K562 (cell line): ENCODE measurements around the gene SGIP1. TPM values are rescaled to one million over a fixed set of nuclear protein-coding genes. Genes with fewer than 3 reads are reported as not detected.
A peak's percentile ranks its signal among the peaks of the same experiment; 100 is the strongest.

Source experiments
- ATAC-seq: fragments of 200-7000 bp; cut with Tn5 transposase; 3 replicates; pipeline ENCODE4 v1.9.1; 2020; ENCODE audit warnings: moderate library complexity
- BruUV-seq: library from RNA; stranded (reverse); fragments of 400-500 nt; replicated peaks from 2 replicates; lab custom pipeline; 2021; lab: Mats Ljungman, UMichigan
- CTCF ChIA-PET: fragments of 300-600 bp; formaldehyde crosslinking; extraction: SDS; loops from one replicate; lab custom pipeline; 2021; ENCODE audit warnings: low intra/inter-chr PET ratio; lab: Yijun Ruan, JAX
- POLR2A ChIA-PET: fragments of 300-600, 350-650 bp; sonication (Branson Sonifier 250); formaldehyde crosslinking; extraction: SDS; loops from one replicate; lab custom pipeline; 2021; ENCODE audit warnings: antibody characterized with exemption, inconsistent platforms; lab: Yijun Ruan, JAX
- DNase-seq, 4 experiments: peaks; one replicate each; pipeline versions ENCODE4 v3.0.0 to v3.0.0-alpha.2; 2011 to 2018; ENCODE audit warnings: low spot score in 3 of 4, mixed read lengths in 3 of 4; ENCODE audit errors: extremely low read depth in 1 of 4
- FAIRE-seq: peaks from 2 replicates; lab custom pipeline; 2011; peaks lifted over from hg19 to GRCh38; lab: Jason Lieb, UNC
- H2AFZ ChIP-seq: 2 replicates; pipeline ENCODE4 v1.6.0; 2011; ENCODE audit warnings: low read depth, low read length, control low read depth, inconsistent platforms
- H3K27ac ChIP-seq: fragments of 200-600 bp; 3 replicates; pipeline ENCODE4 v1.8.0; 2011; ENCODE audit warnings: low read depth, mild to moderate bottlenecking, control low read depth, inconsistent platforms, low read length, moderate library complexity, mixed read lengths; ENCODE audit errors: extremely low read depth
- H3K27me3 ChIP-seq, 2 experiments: fragments of 300-600 bp in 1 of 2; 2 replicates in 1 of 2; 3 replicates in 1 of 2; pipeline versions ENCODE4 v1.6.0 to v1.8.0; 2011; ENCODE audit warnings: inconsistent platforms in 2 of 2, low read length in 2 of 2, mild to moderate bottlenecking in 1 of 2, mixed read lengths in 1 of 2, moderate library complexity in 1 of 2; ENCODE audit not compliant: control insufficient read depth in 2 of 2, insufficient read depth in 2 of 2
- H3K36me3 ChIP-seq: fragments of 300-600 bp; 3 replicates; pipeline ENCODE4 v1.8.0; 2011; ENCODE audit warnings: mild to moderate bottlenecking, low read length, inconsistent platforms; ENCODE audit not compliant: control insufficient read depth, insufficient read depth
- H3K4me1 ChIP-seq, 2 experiments: fragments of 200-600 bp in 1 of 2; replicated peaks in 1 of 2; 2 replicates in 1 of 2; 3 replicates in 1 of 2; pipeline versions ENCODE4 v1.5.1 to v1.8.0; 2011; ENCODE audit warnings: inconsistent platforms in 2 of 2, low read length in 2 of 2, mild to moderate bottlenecking in 1 of 2, mixed read lengths in 1 of 2, moderate library complexity in 1 of 2; ENCODE audit not compliant: control insufficient read depth in 2 of 2, insufficient read depth in 2 of 2
- H3K4me2 ChIP-seq: 2 replicates; pipeline ENCODE4 v1.6.1; 2011; ENCODE audit warnings: low read length, control low read depth, inconsistent platforms, mixed read lengths; ENCODE audit not compliant: insufficient read depth
- H3K4me3 ChIP-seq: fragments of 200-600 bp; sonication (generic), shearing (Covaris generic); 2 replicates; pipeline ENCODE4 v1.5.1; 2016; ENCODE audit warnings: control low read depth, inconsistent platforms
- H3K79me2 ChIP-seq: fragments of 200-600 bp; 3 replicates; pipeline ENCODE4 v1.8.0; 2011; ENCODE audit warnings: low read length, inconsistent platforms; ENCODE audit not compliant: control insufficient read depth, insufficient read depth
- H3K9ac ChIP-seq, 2 experiments: 2 replicates each; pipeline versions ENCODE4 v1.6.0 to v1.6.1; 2011; ENCODE audit warnings: low read depth in 2 of 2, low read length in 2 of 2, control low read depth in 1 of 2, inconsistent platforms in 1 of 2, mild to moderate bottlenecking in 1 of 2, mixed read lengths in 1 of 2; ENCODE audit not compliant: insufficient read depth in 1 of 2
- H3K9me1 ChIP-seq: one replicate; pipeline ENCODE4 v1.6.0; 2011; ENCODE audit warnings: inconsistent platforms, mild to moderate bottlenecking, low read length, moderate library complexity; ENCODE audit not compliant: control insufficient read depth, insufficient read depth
- H3K9me3 ChIP-seq: replicated peaks from 2 replicates; pipeline ENCODE4 v1.5.1; 2011; ENCODE audit warnings: low read depth, low read length, inconsistent platforms; ENCODE audit not compliant: control insufficient read depth, insufficient read depth
- H4K20me1 ChIP-seq: replicated peaks from 2 replicates; pipeline ENCODE4 v1.6.1; 2011; ENCODE audit warnings: low read length, inconsistent platforms, mixed read lengths; ENCODE audit not compliant: control insufficient read depth, insufficient read depth
- FOXA3 ChIP-seq, 2 experiments: fragments of 450-650 bp in 1 of 2; sonication (generic) in 1 of 2; formaldehyde crosslinking; IDR thresholded peaks in 1 of 2; conservative IDR thresholded peaks in 1 of 2; 2 replicates each; pipeline versions ENCODE4 v1.4.0 to v1.8.0; 2020 to 2022; ENCODE audit warnings: mild to moderate bottlenecking in 2 of 2, missing genetic modification reagents in 1 of 2
- MBD2 ChIP-seq: sonication (generic); IDR thresholded peaks from 2 replicates; pipeline ENCODE4 v1.6.1; 2016; ENCODE audit warnings: low read depth, borderline replicate concordance
- ZBTB33 ChIP-seq: sonication (generic); formaldehyde crosslinking; IDR thresholded peaks from 2 replicates; pipeline ENCODE4 v1.8.1; 2023; ENCODE audit warnings: mild to moderate bottlenecking, missing genetic modification reagents
- ZNF316 ChIP-seq: fragments of 450-650 bp; IDR thresholded peaks from 2 replicates; pipeline ENCODE4 v1.6.1; 2016
- WGBS: fragments of 100-300 bp; shearing (Covaris generic); methylation state at CpG from one replicate; pipeline ENCODE4 v1.1.6; 2016; ENCODE audit warnings: low coverage, mixed read lengths; ENCODE audit not compliant: insufficient coverage; ENCODE audit errors: missing lambda C conversion rate; 5-methylcytosine and 5-hydroxymethylcytosine counted together
- in situ Hi-C: fragments of 300-500 bp; cut with MboI; formaldehyde crosslinking; loops from 4 replicates; pipeline ENCODE4 v1.15.0; 2018; ENCODE audit warnings: inconsistent platforms, mixed read lengths
- intact Hi-C: fragments of 100-400 bp; cut with micrococcal nuclease; formaldehyde crosslinking; loops from 2 replicates; pipeline ENCODE4 v1.14.2; 2022
- polyA plus RNA-seq, 8 experiments: library from polyadenylated mRNA; depleted of rRNA in 4 of 8; stranded (reverse) in 5 of 8; unstranded in 3 of 8; fragments of >200 nt; fragmentation: Nextera tagmentation in 2 of 8; fragmentation: Illumina TruSeq in 1 of 8; extraction: Ambion mirVana in 2 of 8; extraction: Trizol in 1 of 8; gene quantifications; 2 replicates each; pipeline versions ENCODE4 v1.2.1 to v1.2.3, GENCODE V29; 2011 to 2014; ENCODE audit warnings: inconsistent platforms in 1 of 8, missing spikeins in 1 of 8
- total RNA-seq, 7 experiments: library from RNA; depleted of rRNA in 6 of 7; stranded (reverse); fragments of >200 nt in 6 of 7; fragmentation: Illumina TruSeq in 2 of 7; extraction: Trizol in 2 of 7; gene quantifications; 2 replicates each; pipeline versions ENCODE4 v1.2.1 to v1.2.3, GENCODE V29; 2011 to 2021; ENCODE audit warnings: low replicate concordance in 1 of 7

The SGIP1 gene
- total and polyA plus RNA-seq, 9 of the 15 experiments (the other 6 are each of a cell fraction or from before 2014, with no cell fraction given): 0.07 to 0.35 TPM; not detected in 7

DNA sequence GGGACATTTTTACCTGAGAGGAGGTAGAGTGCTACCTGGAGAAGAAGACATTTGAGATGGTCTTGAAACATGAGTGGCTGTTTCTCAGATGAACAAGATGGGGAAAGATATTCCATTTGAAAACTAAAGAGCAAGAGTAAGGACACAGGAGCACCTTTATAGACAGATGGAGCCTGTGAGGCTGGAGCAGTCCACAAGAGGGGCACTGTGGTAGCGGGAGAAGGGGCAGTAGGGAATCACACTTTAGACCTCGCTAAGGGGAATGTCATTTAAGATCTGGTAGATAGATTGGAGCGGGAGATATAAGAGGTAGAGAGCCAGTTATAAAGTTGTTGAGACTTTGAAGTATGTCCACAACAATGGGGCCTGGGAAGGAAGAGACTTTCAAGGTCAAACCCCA is 241.7 kb downstream of the SGIP1 start:
- WGBS: 32% methylated on average over 3 of the region's 3 CpGs
- CTCF ChIA-PET: no interaction called here
- Histone ChIP-seq H2AFZ (no peak overlapping the region), H3K4me2 (no peak overlapping the region), H3K27me3 (no peaks in the 10 kb centered on the region), H3K4me3 (no peak overlapping the region), H3K9ac (no peak overlapping the region), H3K27ac (no peak overlapping the region), H4K20me1 (no peaks in the 10 kb centered on the region), H3K9me1 (no peaks in the 10 kb centered on the region), H3K9me3 (no peaks in the 10 kb centered on the region), H3K79me2 (no peaks in the 10 kb centered on the region), H3K36me3 (no peaks in the 10 kb centered on the region), H3K4me1 (no peaks in the 10 kb centered on the region; a peak in 2 of 5 replicates)
- BruUV-seq: no TSS peak
- FAIRE-seq (no peak), DNase-seq (no peak), ATAC-seq (peak; percentile 57; the same call in 2 of the 3 replicates)
- intact Hi-C loops (no loop called here), in situ Hi-C loops (no loop called here)
- TF ChIP-seq FOXA3 (CRISPR knock-in tag; conservative IDR thresholded peaks at IDR 0.05 in 1 of 2, IDR thresholded peaks at IDR 0.05 in 1 of 2) (no peak), ZBTB33 (CRISPR knock-in tag) (peak; percentile 82)
- POLR2A ChIA-PET: no interaction called here

GRCh38 chr1:66777831-66778230 is 243.9 kb downstream of the SGIP1 start:
- intact Hi-C loops: no loop called here
- H3K27ac ChIP-seq: no peak overlapping the region
- no peaks in the 10 kb centered on the region for H3K36me3 ChIP-seq
- ChIA-PET CTCF (no interaction called here), POLR2A (interaction anchor here (1.1 to 1.8 kb wide), 3 partner anchors 9 to 19 kb away, joined by 3 to 4 read pairs (median 3); no protein-coding TSS in a partner anchor)
- H3K4me3 ChIP-seq: no peak overlapping the region
- H3K9me1 ChIP-seq: no peaks in the 10 kb centered on the region
- in situ Hi-C loops: no loop called here
- no peak overlapping the region for H3K4me2 ChIP-seq
- ATAC-seq (no peak), FAIRE-seq (no peak), DNase-seq (no peak)
- 17% methylated on average over 3 of the region's 3 CpGs for WGBS
- no peaks in the 10 kb centered on the region; a peak in 1 of 5 replicates for H3K4me1 ChIP-seq
- TF ChIP-seq ZNF316: 0 out of 2 replicates have a peak, but pooled peaks have one; percentile 11
- TF ChIP-seq MBD2: no peak
- H3K9ac ChIP-seq: no peak overlapping the region
- H4K20me1 ChIP-seq: no peaks in the 10 kb centered on the region
- H3K27me3 ChIP-seq: no peaks in the 10 kb centered on the region
- H2AFZ ChIP-seq: 0 out of 2 replicates have a peak overlapping the region, but pooled peaks have one; percentile 20
- no TSS peak for BruUV-seq
- no peaks in the 10 kb centered on the region for H3K79me2 ChIP-seq
- H3K9me3 ChIP-seq: no peaks in the 10 kb centered on the region
